Measurements from ENCODE around the gene AGA. TPM values are rescaled to one million over a fixed set of nuclear protein-coding genes. Genes with fewer than 3 reads are reported as not detected.
A peak's percentile ranks its signal among the peaks of the same experiment; 100 is the strongest.

Gene AGA
- total and polyA plus RNA-seq, 7 experiments from 2014 or later = 20.4 to 32.8 (median 27.0) TPM

- no peaks in the 10 kb centered on the region for H3K36me3 ChIP-seq (ENCODE audit: control insufficient read depth in 2 of 3, insufficient read depth in 3 of 3, low read length in 3 of 3)
- POLR2A ChIA-PET = no interaction called here
- ATAC-seq = no peak
- H3K27ac Mint-ChIP-seq = no peak overlapping the region
- no peaks in the 10 kb centered on the region for H3K4me1 ChIP-seq (ENCODE audit: control insufficient read depth in 2 of 2, insufficient read depth in 2 of 2, low read length in 2 of 2)
- H3K4me3 ChIP-seq (ENCODE audit: low read length) = no peak overlapping the region
- DNase-seq = no peak
- CTCF ChIA-PET = no interaction called here
- intact Hi-C loops (cut with micrococcal nuclease) = no loop called here
- no peak overlapping the region for H3K4me3 Mint-ChIP-seq
- H3K27ac ChIP-seq (ENCODE audit: low read depth, low read length) = no peak overlapping the region
- peaks cover 0 to 4% (median 0%) of the 10 kb centered on the region in 7 donors for H3K4me1 Mint-ChIP-seq
- peaks cover 0 to 2% (median 0%) of the 10 kb centered on the region in 5 donors for H3K27me3 Mint-ChIP-seq
- H3K9me3 Mint-ChIP-seq = peaks cover 0 to 1% (median 0%) of the 10 kb centered on the region in 11 donors
- no peaks in the 10 kb centered on the region for H3K27me3 ChIP-seq (ENCODE audit: control insufficient read depth in 2 of 2, insufficient read depth in 2 of 2, low read length in 2 of 2)
- peaks cover 0 to 9% (median 0%) of the 10 kb centered on the region in 5 donors for H3K36me3 Mint-ChIP-seq
- no peaks in the 10 kb centered on the region for H3K9me3 ChIP-seq (ENCODE audit: control insufficient read depth in 2 of 3, low read length in 3 of 3)
Measured at GRCh38 chr4:177473991-177474390, 31.8 kb upstream of the AGA start.

GRCh38 chr4:177464026-177464425, 21.8 kb upstream of the AGA start:
- Histone ChIP-seq H3K9me3 (ENCODE audit: control insufficient read depth in 2 of 3, low read length in 3 of 3) (no peaks in the 10 kb centered on the region), H3K27ac (ENCODE audit: low read depth, low read length) (no peak overlapping the region), H3K4me3 (ENCODE audit: low read length) (no peak overlapping the region), H3K36me3 (ENCODE audit: control insufficient read depth in 2 of 3, insufficient read depth in 3 of 3, low read length in 3 of 3) (no peaks in the 10 kb centered on the region), H3K4me1 (ENCODE audit: control insufficient read depth in 2 of 2, insufficient read depth in 2 of 2, low read length in 2 of 2) (no peaks in the 10 kb centered on the region), H3K27me3 (ENCODE audit: control insufficient read depth in 2 of 2, insufficient read depth in 2 of 2, low read length in 2 of 2) (no peaks in the 10 kb centered on the region)
- no peak overlapping the region for H3K4me3 Mint-ChIP-seq
- H3K9me3 Mint-ChIP-seq = no peaks in the 10 kb centered on the region
- POLR2A ChIA-PET = no interaction called here
- CTCF ChIA-PET = interaction anchor here (0.6 kb wide), 1 partner anchor 100 kb away, joined by 3 read pairs; no protein-coding TSS in a partner anchor
- DNase-seq = no peak
- peaks cover 0 to 12% (median 10%) of the 10 kb centered on the region in 5 donors for H3K36me3 Mint-ChIP-seq
- intact Hi-C loops (cut with micrococcal nuclease) = no loop called here
- no peaks in the 10 kb centered on the region for H3K27me3 Mint-ChIP-seq
- H3K4me1 Mint-ChIP-seq = peaks cover 0 to 6% (median 5%) of the 10 kb centered on the region in 7 donors
- no peak for ATAC-seq
- H3K27ac Mint-ChIP-seq = no peak overlapping the region

GRCh38 chr4:177461606-177462005, 19.4 kb upstream of the AGA start:
- Mint-ChIP-seq H3K4me3 (no peak overlapping the region), H3K9me3 (no peaks in the 10 kb centered on the region), H3K27ac (no peak overlapping the region), H3K36me3 (peaks cover 0 to 12% (median 10%) of the 10 kb centered on the region in 5 donors), H3K4me1 (no peaks in the 10 kb centered on the region), H3K27me3 (no peaks in the 10 kb centered on the region)
- DNase-seq (no peak), ATAC-seq (no peak)
- Histone ChIP-seq H3K36me3 (ENCODE audit: control insufficient read depth in 2 of 3, insufficient read depth in 3 of 3, low read length in 3 of 3) (no peaks in the 10 kb centered on the region), H3K9me3 (ENCODE audit: control insufficient read depth in 2 of 3, low read length in 3 of 3) (no peaks in the 10 kb centered on the region), H3K27me3 (ENCODE audit: control insufficient read depth in 2 of 2, insufficient read depth in 2 of 2, low read length in 2 of 2) (no peaks in the 10 kb centered on the region), H3K4me3 (ENCODE audit: low read length) (no peak overlapping the region), H3K4me1 (ENCODE audit: control insufficient read depth in 2 of 2, insufficient read depth in 2 of 2, low read length in 2 of 2) (no peaks in the 10 kb centered on the region), H3K27ac (ENCODE audit: low read depth, low read length) (no peak overlapping the region)
- ChIA-PET CTCF (no interaction called here), POLR2A (interaction anchor here (0.9 kb wide), 1 partner anchor 68 kb away, joined by 3 read pairs; no protein-coding TSS in a partner anchor)
- intact Hi-C loops (cut with micrococcal nuclease) = no loop called here

GRCh38 chr4:177460460-177460859, 18.2 kb upstream of the AGA start:
- intact Hi-C loops (cut with micrococcal nuclease) = no loop called here
- CTCF ChIA-PET = no interaction called here
- DNase-seq = no peak
- no peak overlapping the region for H3K27ac ChIP-seq (ENCODE audit: low read depth, low read length)
- no peak overlapping the region for H3K4me3 ChIP-seq (ENCODE audit: low read length)
- POLR2A ChIA-PET = no interaction called here
- Mint-ChIP-seq H3K9me3 (no peaks in the 10 kb centered on the region), H3K4me1 (no peaks in the 10 kb centered on the region), H3K27ac (no peak overlapping the region), H3K36me3 (peaks cover 0 to 17% (median 13%) of the 10 kb centered on the region in 5 donors), H3K27me3 (no peaks in the 10 kb centered on the region), H3K4me3 (no peak overlapping the region)
- ATAC-seq = no peak
- no peaks in the 10 kb centered on the region for H3K36me3 ChIP-seq (ENCODE audit: control insufficient read depth in 2 of 3, insufficient read depth in 3 of 3, low read length in 3 of 3)
- H3K9me3 ChIP-seq (ENCODE audit: control insufficient read depth in 2 of 3, low read length in 3 of 3) = no peaks in the 10 kb centered on the region
- H3K27me3 ChIP-seq (ENCODE audit: control insufficient read depth in 2 of 2, insufficient read depth in 2 of 2, low read length in 2 of 2) = no peaks in the 10 kb centered on the region
- H3K4me1 ChIP-seq (ENCODE audit: control insufficient read depth in 2 of 2, insufficient read depth in 2 of 2, low read length in 2 of 2) = no peaks in the 10 kb centered on the region

GRCh38 chr4:177455561-177455970, 13.3 kb upstream of the AGA start:
- POLR2A ChIA-PET = no interaction called here
- Histone ChIP-seq H3K9me3 (ENCODE audit: control insufficient read depth in 2 of 3, low read length in 3 of 3) (no peaks in the 10 kb centered on the region), H3K36me3 (ENCODE audit: control insufficient read depth in 2 of 3, insufficient read depth in 3 of 3, low read length in 3 of 3) (no peaks in the 10 kb centered on the region), H3K27ac (ENCODE audit: low read depth, low read length) (no peak overlapping the region), H3K27me3 (ENCODE audit: control insufficient read depth in 2 of 2, insufficient read depth in 2 of 2, low read length in 2 of 2) (no peaks in the 10 kb centered on the region), H3K4me1 (ENCODE audit: control insufficient read depth in 2 of 2, insufficient read depth in 2 of 2, low read length in 2 of 2) (no peaks in the 10 kb centered on the region), H3K4me3 (ENCODE audit: low read length) (no peak overlapping the region)
- Mint-ChIP-seq H3K4me3 (no peak overlapping the region), H3K27ac (no peak overlapping the region), H3K4me1 (peaks cover 0 to 6% (median 0%) of the 10 kb centered on the region in 7 donors), H3K36me3 (peaks cover 2 to 15% (median 3%) of the 10 kb centered on the region in 5 donors), H3K27me3 (no peaks in the 10 kb centered on the region), H3K9me3 (no peaks in the 10 kb centered on the region)
- intact Hi-C loops (cut with micrococcal nuclease) = no loop called here
- DNase-seq (no peak), ATAC-seq (no peak)
- CTCF ChIA-PET = no interaction called here

GRCh38 chr4:177453116-177453515, 10.9 kb upstream of the AGA start:
- DNase-seq (no peak), ATAC-seq (no peak)
- H3K4me3 ChIP-seq (ENCODE audit: low read length) = no peak overlapping the region
- H3K9me3 ChIP-seq (ENCODE audit: control insufficient read depth in 2 of 3, low read length in 3 of 3) = no peaks in the 10 kb centered on the region
- ChIA-PET POLR2A (no interaction called here), CTCF (no interaction called here)
- intact Hi-C loops (cut with micrococcal nuclease) = no loop called here
- no peaks in the 10 kb centered on the region for H3K27me3 ChIP-seq (ENCODE audit: control insufficient read depth in 2 of 2, insufficient read depth in 2 of 2, low read length in 2 of 2)
- H3K27ac ChIP-seq (ENCODE audit: low read depth, low read length) = no peak overlapping the region
- Mint-ChIP-seq H3K27ac (no peak overlapping the region), H3K4me1 (peaks cover 4 to 13% (median 6%) of the 10 kb centered on the region in 7 donors), H3K9me3 (no peaks in the 10 kb centered on the region), H3K36me3 (peaks cover 3 to 20% (median 4%) of the 10 kb centered on the region in 5 donors), H3K4me3 (no peak overlapping the region), H3K27me3 (no peaks in the 10 kb centered on the region)
- H3K36me3 ChIP-seq (ENCODE audit: control insufficient read depth in 2 of 3, insufficient read depth in 3 of 3, low read length in 3 of 3) = no peaks in the 10 kb centered on the region
- H3K4me1 ChIP-seq (ENCODE audit: control insufficient read depth in 2 of 2, insufficient read depth in 2 of 2, low read length in 2 of 2) = no peaks in the 10 kb centered on the region

GRCh38 chr4:177451108-177451500, 8.9 kb upstream of the AGA start:
- H3K27me3 ChIP-seq (ENCODE audit: control insufficient read depth in 2 of 2, insufficient read depth in 2 of 2, low read length in 2 of 2) = no peaks in the 10 kb centered on the region
- intact Hi-C loops (cut with micrococcal nuclease) = no loop called here
- H3K4me3 ChIP-seq (ENCODE audit: low read length) = no peak overlapping the region
- no peaks in the 10 kb centered on the region for H3K36me3 ChIP-seq (ENCODE audit: control insufficient read depth in 2 of 3, insufficient read depth in 3 of 3, low read length in 3 of 3)
- H3K4me1 Mint-ChIP-seq = peaks cover 4 to 21% (median 15%) of the 10 kb centered on the region in 7 donors
- ATAC-seq (no peak), DNase-seq (no peak)
- no peak overlapping the region for H3K27ac ChIP-seq (ENCODE audit: low read depth, low read length)
- peak overlapping the region in 1 of 9 donors; percentile 36 for H3K27ac Mint-ChIP-seq
- ChIA-PET CTCF (no interaction called here), POLR2A (interaction anchor here (2.3 kb wide), 1 partner anchor 9 kb away, joined by 13 read pairs; the partner anchor contains the start of gene AGA)
- no peaks in the 10 kb centered on the region for H3K9me3 ChIP-seq (ENCODE audit: control insufficient read depth in 2 of 3, low read length in 3 of 3)
- no peak overlapping the region for H3K4me3 Mint-ChIP-seq
- H3K27me3 Mint-ChIP-seq = no peaks in the 10 kb centered on the region
- H3K36me3 Mint-ChIP-seq = peaks cover 3 to 17% (median 4%) of the 10 kb centered on the region in 5 donors
- H3K4me1 ChIP-seq (ENCODE audit: control insufficient read depth in 2 of 2, insufficient read depth in 2 of 2, low read length in 2 of 2) = no peaks in the 10 kb centered on the region
- H3K9me3 Mint-ChIP-seq = no peaks in the 10 kb centered on the region
